Measurements from ENCODE around the gene ZNF415. TPM values are rescaled to one million over a fixed set of nuclear protein-coding genes. Genes with fewer than 3 reads are reported as not detected.

Gene ZNF415
- total RNA-seq, 1 experiment from 2014 or later, result 1.3 TPM

DNA sequence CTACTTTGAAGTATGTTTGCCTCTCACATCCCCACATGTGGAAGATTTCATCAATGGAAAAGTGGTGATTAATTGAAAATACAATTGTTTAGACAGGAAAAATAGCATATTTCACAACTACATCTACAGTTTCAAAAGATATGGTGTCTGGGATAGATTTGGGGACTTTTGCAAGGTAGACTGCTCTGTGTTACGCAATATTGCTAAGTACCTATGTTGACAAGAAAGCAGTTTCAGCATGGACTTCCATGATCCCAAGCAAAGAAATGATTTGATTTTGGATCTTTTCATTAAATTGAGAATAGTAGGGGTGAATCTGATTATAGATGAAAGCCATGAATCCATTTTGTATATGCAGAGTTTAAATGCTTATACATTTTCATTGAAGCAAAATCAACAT is 40.0 kb downstream of the ZNF415 start:
- Histone ChIP-seq H4K20me1 (ENCODE audit: low read length) (peaks cover 3% of the 10 kb centered on the region; the same call in 1 of the 2 replicates), H3K4me3 (ENCODE audit: low read length) (no peak overlapping the region), H3K4me2 (ENCODE audit: low read length) (no peak overlapping the region), H3K27ac (ENCODE audit: low read length) (no peak overlapping the region), H3K79me2 (ENCODE audit: low read length) (peaks cover 22% of the 10 kb centered on the region), H3K27me3 (ENCODE audit: low read length) (no peaks in the 10 kb centered on the region), H3K9ac (ENCODE audit: low read length) (no peak overlapping the region), H3K9me3 (ENCODE audit: low read length) (no peaks in the 10 kb centered on the region), H3K4me1 (ENCODE audit: insufficient read depth, low read length) (no peaks in the 10 kb centered on the region), H3K9me2 (replicated peaks; ENCODE audit: low read length) (no peaks in the 10 kb centered on the region), H3K36me3 (ENCODE audit: low read depth, low read length) (peaks cover 70% of the 10 kb centered on the region), H3F3A (ENCODE audit: low read length, unreplicated experiment) (no peaks in the 10 kb centered on the region), H2AFZ (ENCODE audit: low read length) (no peak overlapping the region)
- ChIA-PET POLR2A (ENCODE audit: unreplicated experiment) (no interaction called here), CTCF (no interaction called here)
- TF ChIP-seq EZH2 (IDR thresholded peaks at IDR 0.05; ENCODE audit: low read length, unreplicated experiment) (no peak), EZH2phosphoT487 (IDR thresholded peaks at IDR 0.05; ENCODE audit: borderline replicate concordance, low read length) (no peak)
- TF ChIP-seq, protein P1, sequence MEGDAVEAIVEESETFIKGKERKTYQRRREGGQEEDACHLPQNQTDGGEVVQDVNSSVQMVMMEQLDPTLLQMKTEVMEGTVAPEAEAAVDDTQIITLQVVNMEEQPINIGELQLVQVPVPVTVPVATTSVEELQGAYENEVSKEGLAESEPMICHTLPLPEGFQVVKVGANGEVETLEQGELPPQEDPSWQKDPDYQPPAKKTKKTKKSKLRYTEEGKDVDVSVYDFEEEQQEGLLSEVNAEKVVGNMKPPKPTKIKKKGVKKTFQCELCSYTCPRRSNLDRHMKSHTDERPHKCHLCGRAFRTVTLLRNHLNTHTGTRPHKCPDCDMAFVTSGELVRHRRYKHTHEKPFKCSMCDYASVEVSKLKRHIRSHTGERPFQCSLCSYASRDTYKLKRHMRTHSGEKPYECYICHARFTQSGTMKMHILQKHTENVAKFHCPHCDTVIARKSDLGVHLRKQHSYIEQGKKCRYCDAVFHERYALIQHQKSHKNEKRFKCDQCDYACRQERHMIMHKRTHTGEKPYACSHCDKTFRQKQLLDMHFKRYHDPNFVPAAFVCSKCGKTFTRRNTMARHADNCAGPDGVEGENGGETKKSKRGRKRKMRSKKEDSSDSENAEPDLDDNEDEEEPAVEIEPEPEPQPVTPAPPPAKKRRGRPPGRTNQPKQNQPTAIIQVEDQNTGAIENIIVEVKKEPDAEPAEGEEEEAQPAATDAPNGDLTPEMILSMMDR (conservative IDR thresholded peaks at IDR 0.05; ENCODE audit: low read depth, low read length), result no peak
- DNase-seq (no peak), ATAC-seq (no peak)
- BruUV-seq (replicated peaks), result no TSS peak
- intact Hi-C loops (cut with micrococcal nuclease), result no loop called here

DNA sequence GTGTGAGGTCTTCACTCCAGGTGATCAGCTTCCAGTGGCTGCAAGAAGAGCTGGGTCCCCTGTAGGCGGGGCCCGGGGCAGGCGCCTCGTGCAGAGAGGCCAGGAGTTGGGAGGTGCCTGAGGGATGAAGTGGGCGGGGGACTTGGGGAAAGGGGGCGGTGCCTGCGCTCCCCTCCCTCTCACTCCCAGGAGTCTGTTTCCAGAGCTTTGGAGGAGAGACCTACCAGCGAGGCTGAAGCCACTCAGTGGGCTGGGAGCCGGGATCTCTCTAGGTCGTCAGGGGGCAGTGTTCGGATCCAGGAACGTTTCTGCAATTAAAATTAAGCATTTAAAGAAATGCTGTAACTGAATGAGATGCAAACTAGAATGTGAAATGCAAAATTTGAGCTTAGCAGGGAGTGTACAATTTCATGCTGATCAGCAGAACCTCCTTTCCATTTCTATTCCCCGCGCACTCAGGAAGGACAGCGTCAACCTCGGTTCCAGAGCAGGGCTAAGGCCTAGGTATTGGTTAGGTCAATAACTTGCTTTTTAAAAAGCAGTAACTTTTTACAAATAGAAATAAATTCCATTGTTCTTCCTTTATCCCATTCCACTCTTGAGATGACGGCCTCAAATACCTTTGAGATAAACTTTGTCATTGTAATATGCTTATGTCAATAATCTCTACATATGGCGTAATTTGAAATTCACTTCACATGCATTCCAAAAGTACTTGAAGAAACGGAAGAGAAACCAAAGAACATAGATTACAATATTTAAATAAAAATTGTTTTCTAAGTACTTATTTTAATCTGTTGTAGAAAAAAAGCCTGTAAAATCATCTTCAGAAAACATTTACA is 41.1 kb downstream of the ZNF415 start:
- Histone ChIP-seq H3K4me2 (ENCODE audit: low read length) (no peak overlapping the region), H3K36me3 (ENCODE audit: low read depth, low read length) (peaks cover 74% of the 10 kb centered on the region), H3K9ac (ENCODE audit: low read length) (no peak overlapping the region), H3K4me3 (ENCODE audit: low read length) (no peak overlapping the region), H4K20me1 (ENCODE audit: low read length) (no peaks in the 10 kb centered on the region), H3K9me2 (replicated peaks; ENCODE audit: low read length) (no peaks in the 10 kb centered on the region), H3K9me3 (ENCODE audit: low read length) (no peaks in the 10 kb centered on the region), H3K27ac (ENCODE audit: low read length) (no peak overlapping the region), H3K27me3 (ENCODE audit: low read length) (no peaks in the 10 kb centered on the region), H3F3A (ENCODE audit: low read length, unreplicated experiment) (no peaks in the 10 kb centered on the region), H3K4me1 (ENCODE audit: insufficient read depth, low read length) (no peaks in the 10 kb centered on the region), H3K79me2 (ENCODE audit: low read length) (peaks cover 17% of the 10 kb centered on the region; the same call in 1 of the 2 replicates), H2AFZ (ENCODE audit: low read length) (no peak overlapping the region)
- ChIA-PET POLR2A (ENCODE audit: unreplicated experiment) (no interaction called here), CTCF (no interaction called here)
- ATAC-seq (no peak), DNase-seq (no peak)
- BruUV-seq (replicated peaks), result no TSS peak
- TF ChIP-seq EZH2 (IDR thresholded peaks at IDR 0.05; ENCODE audit: low read length, unreplicated experiment), result no peak
- TF ChIP-seq, protein P1 (conservative IDR thresholded peaks at IDR 0.05; ENCODE audit: low read depth, low read length), result no peak
- no peak for TF ChIP-seq EZH2phosphoT487 (IDR thresholded peaks at IDR 0.05; ENCODE audit: borderline replicate concordance, low read length)
- intact Hi-C loops (cut with micrococcal nuclease), result no loop called here

DNA sequence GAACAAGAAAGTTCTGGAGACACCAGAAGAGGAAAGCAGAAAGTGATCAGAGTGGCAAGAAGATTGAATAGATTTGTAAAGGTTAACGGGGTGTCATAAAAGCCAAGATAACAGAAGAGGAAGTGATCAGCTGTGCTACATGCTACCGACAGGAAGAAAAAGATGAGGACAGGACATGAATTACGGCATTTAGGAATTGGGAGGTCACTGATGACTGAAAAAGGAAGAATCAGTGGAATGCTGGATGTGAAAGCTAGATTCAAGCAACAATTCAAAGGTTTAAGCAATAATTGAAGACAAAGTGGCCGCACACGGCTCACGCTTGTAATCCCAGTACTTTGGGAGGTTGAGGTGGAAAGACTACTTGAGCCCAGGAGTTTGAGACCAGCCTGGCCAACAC is 44.6 kb downstream of the ZNF415 start:
- ChIA-PET CTCF (no interaction called here), POLR2A (ENCODE audit: unreplicated experiment) (no interaction called here)
- intact Hi-C loops (cut with micrococcal nuclease), result no loop called here
- H3K4me3 ChIP-seq (ENCODE audit: low read length), result no peak overlapping the region
- no peak overlapping the region for H3K9ac ChIP-seq (ENCODE audit: low read length)
- TF ChIP-seq EZH2phosphoT487 (IDR thresholded peaks at IDR 0.05; ENCODE audit: borderline replicate concordance, low read length) (no peak), EZH2 (IDR thresholded peaks at IDR 0.05; ENCODE audit: low read length, unreplicated experiment) (no peak)
- TF ChIP-seq, protein P1 (conservative IDR thresholded peaks at IDR 0.05; ENCODE audit: low read depth, low read length), result no peak
- DNase-seq (no peak), ATAC-seq (no peak)
- no peaks in the 10 kb centered on the region for H3K27me3 ChIP-seq (ENCODE audit: low read length)
- no TSS peak for BruUV-seq (replicated peaks)
- no peaks in the 10 kb centered on the region for H3F3A ChIP-seq (ENCODE audit: low read length, unreplicated experiment)
- no peak overlapping the region for H2AFZ ChIP-seq (ENCODE audit: low read length)
- no peaks in the 10 kb centered on the region for H3K9me3 ChIP-seq (ENCODE audit: low read length)
- no peaks in the 10 kb centered on the region for H3K79me2 ChIP-seq (ENCODE audit: low read length)
- H3K4me2 ChIP-seq (ENCODE audit: low read length), result no peak overlapping the region
- H3K27ac ChIP-seq (ENCODE audit: low read length), result no peak overlapping the region
- peaks cover 90% of the 10 kb centered on the region for H3K36me3 ChIP-seq (ENCODE audit: low read depth, low read length)
- no peaks in the 10 kb centered on the region for H3K4me1 ChIP-seq (ENCODE audit: insufficient read depth, low read length)
- no peaks in the 10 kb centered on the region for H3K9me2 ChIP-seq (replicated peaks; ENCODE audit: low read length)
- no peaks in the 10 kb centered on the region for H4K20me1 ChIP-seq (ENCODE audit: low read length)

Data from PC-3 (cell line).